Fibroblast of lung (primary cell): Measurements from ENCODE around the gene PXDC1. TPM values are rescaled to one million over a fixed set of nuclear protein-coding genes. Genes with fewer than 3 reads are reported as not detected.
"Not testable (repeated sequence)": the region's sequence is repeated elsewhere in the genome, so short reads cannot be mapped to it uniquely, and the experiment has no call there.

Experiments used
- DNase-seq, 2 donors: peaks; one replicate each; pipeline versions ENCODE4 v3.0.0 to v3.0.0-alpha.2; 2010; ENCODE audit warnings: low read depth in 2 of 2
- H2AFZ ChIP-seq: 2 replicates; pipeline ENCODE4 v1.5.1; 2012; ENCODE audit warnings: low read length, control low read depth, inconsistent platforms
- H3K27ac ChIP-seq: 2 replicates; pipeline ENCODE4 v1.5.1; 2011; ENCODE audit warnings: low read length, control low read depth; ENCODE audit not compliant: insufficient read depth
- H3K27me3 ChIP-seq: 2 replicates; pipeline ENCODE4 v1.5.1; 2011; ENCODE audit warnings: mild to moderate bottlenecking, low read length; ENCODE audit not compliant: control insufficient read depth, insufficient read depth
- H3K36me3 ChIP-seq: 2 replicates; pipeline ENCODE4 v1.5.1; 2011; ENCODE audit warnings: low read length; ENCODE audit not compliant: control insufficient read depth, insufficient read depth
- H3K4me1 ChIP-seq: 2 replicates; pipeline ENCODE4 v1.5.1; 2011; ENCODE audit warnings: low read length; ENCODE audit not compliant: control insufficient read depth, insufficient read depth; ENCODE audit errors: extremely low read depth
- H3K4me2 ChIP-seq: 2 replicates; pipeline ENCODE4 v1.5.1; 2011; ENCODE audit warnings: low read length, control low read depth; ENCODE audit not compliant: insufficient read depth; ENCODE audit errors: extremely low read depth
- H3K4me3 ChIP-seq, 4 experiments: fragments of 200-600 bp in 1 of 4; sonication (generic) in 1 of 4; replicated peaks in 1 of 4; 2 replicates each; pipeline ENCODE4 v1.5.1; 2011 to 2016; ENCODE audit warnings: low read length in 4 of 4, low read depth in 3 of 4, mild to moderate bottlenecking in 3 of 4, control low read depth in 2 of 4, inconsistent platforms in 1 of 4, mixed read lengths in 1 of 4; ENCODE audit not compliant: insufficient read depth in 1 of 4; ENCODE audit errors: control extremely low read depth in 1 of 4
- H3K79me2 ChIP-seq: 2 replicates; pipeline ENCODE4 v1.5.1; 2012; ENCODE audit warnings: mild to moderate bottlenecking, low read length, inconsistent platforms; ENCODE audit not compliant: control insufficient read depth, insufficient read depth
- H3K9ac ChIP-seq: 2 replicates; pipeline ENCODE4 v1.5.1; 2011; ENCODE audit warnings: mild to moderate bottlenecking, low read length, control low read depth; ENCODE audit not compliant: insufficient read depth
- H3K9me3 ChIP-seq: 2 replicates; pipeline ENCODE4 v1.5.1; 2012; ENCODE audit warnings: low read depth, low read length; ENCODE audit not compliant: control insufficient read depth, insufficient read depth
- H4K20me1 ChIP-seq: 2 replicates; pipeline ENCODE4 v1.5.1; 2011; ENCODE audit warnings: low read length; ENCODE audit not compliant: control insufficient read depth, insufficient read depth; ENCODE audit errors: extremely low read depth
- CTCF ChIP-seq, 2 donors: IDR thresholded peaks in 1 of 2; conservative IDR thresholded peaks in 1 of 2; 1 replicate in 1 of 2; 2 replicates in 1 of 2; pipeline ENCODE4 v1.5.1; 2011 to 2012; ENCODE audit warnings: low read length in 2 of 2, control low read depth in 1 of 2, inconsistent platforms in 1 of 2, low read depth in 1 of 2, mild to moderate bottlenecking in 1 of 2
- EZH2 ChIP-seq: IDR thresholded peaks from 2 replicates; pipeline ENCODE4 v1.5.1; 2012; ENCODE audit warnings: low read length, control low read depth, mild to moderate bottlenecking; ENCODE audit errors: missing control alignments
- polyA plus RNA-seq, 2 donors: library from polyadenylated mRNA; depleted of rRNA in 1 of 2; stranded (reverse) in 1 of 2; unstranded in 1 of 2; fragments of >200 nt; gene quantifications; 2 replicates each; pipeline ENCODE4 v1.2.1, GENCODE V29; 2011 to 2012; ENCODE audit warnings: missing spikeins in 1 of 2
- total RNA-seq: library from RNA; depleted of rRNA; stranded (reverse); fragments of >200 nt; gene quantifications from 2 replicates; pipeline ENCODE4 v1.2.1, GENCODE V29; 2014

The PXDC1 gene
- total and polyA plus RNA-seq, 2 donors (not counting 1 experiment from before 2014, with no cell fraction given), result 30.3 to 52.7 TPM

- DNase-seq, result no peak
- H3K9ac ChIP-seq, result no peak overlapping the region
Observed at GRCh38 chr6:3756546-3756945, 5.0 kb upstream of the PXDC1 start.

GRCh38 chr6:3755637-3756545 lies 4.4 kb upstream of the PXDC1 start:
- H3K27ac ChIP-seq, result no peak overlapping the region
- TF ChIP-seq CTCF (conservative IDR thresholded peaks at IDR 0.05 in 1 of 2, IDR thresholded peaks at IDR 0.05 in 1 of 2; ENCODE audit: low read depth in 1 of 2, low read length in 2 of 2) (no peak), EZH2 (no peak)
- H3K79me2 ChIP-seq, result peaks cover 5% of the 10 kb centered on the region
- H3K9me3 ChIP-seq, result no peaks in the 10 kb centered on the region
- DNase-seq, result no peak
- H3K9ac ChIP-seq, result no peak overlapping the region
- no peak overlapping the region for H3K4me2 ChIP-seq
- no peaks in the 10 kb centered on the region for H4K20me1 ChIP-seq
- H3K4me1 ChIP-seq, result peaks cover 16% of the 10 kb centered on the region
- H2AFZ ChIP-seq, result no peak overlapping the region
- H3K4me3 ChIP-seq, result no peak overlapping the region
- H3K27me3 ChIP-seq, result no peaks in the 10 kb centered on the region
- H3K36me3 ChIP-seq, result no peaks in the 10 kb centered on the region

More at GRCh38 chr6:3756546-3756945, 5.0 kb upstream of the PXDC1 start:
- Histone ChIP-seq H3K4me3 (no peak overlapping the region), H3K27ac (no peak overlapping the region), H2AFZ (no peak overlapping the region), H3K9me3 (no peaks in the 10 kb centered on the region), H3K36me3 (no peaks in the 10 kb centered on the region), H3K79me2 (no peaks in the 10 kb centered on the region), H3K4me2 (no peak overlapping the region), H4K20me1 (no peaks in the 10 kb centered on the region), H3K27me3 (no peaks in the 10 kb centered on the region), H3K4me1 (peaks cover 16% of the 10 kb centered on the region)
- no peak for TF ChIP-seq EZH2
- no peak for TF ChIP-seq CTCF (conservative IDR thresholded peaks at IDR 0.05 in 1 of 2, IDR thresholded peaks at IDR 0.05 in 1 of 2; ENCODE audit: low read depth in 1 of 2, low read length in 2 of 2)

GRCh38 chr6:3754776-3755175 lies 3.3 kb upstream of the PXDC1 start:
- Histone ChIP-seq H3K4me2 (no peak overlapping the region), H3K9me3 (no peaks in the 10 kb centered on the region), H3K36me3 (no peaks in the 10 kb centered on the region), H3K4me1 (peaks cover 10% of the 10 kb centered on the region), H2AFZ (no peak overlapping the region), H4K20me1 (no peaks in the 10 kb centered on the region), H3K9ac (no peak overlapping the region), H3K27me3 (no peaks in the 10 kb centered on the region), H3K27ac (no peak overlapping the region), H3K4me3 (no peak overlapping the region), H3K79me2 (peaks cover 16% of the 10 kb centered on the region)
- no peak for DNase-seq
- TF ChIP-seq CTCF (conservative IDR thresholded peaks at IDR 0.05 in 1 of 2, IDR thresholded peaks at IDR 0.05 in 1 of 2; ENCODE audit: low read depth in 1 of 2, low read length in 2 of 2), result no peak
- TF ChIP-seq EZH2, result no peak

GRCh38 chr6:3754032-3754725 lies 2.7 kb upstream of the PXDC1 start:
- H3K9ac ChIP-seq, H3K9me3 ChIP-seq, H2AFZ ChIP-seq, H3K4me2 ChIP-seq, H3K27me3 ChIP-seq, H3K27ac ChIP-seq, H3K4me1 ChIP-seq, H4K20me1 ChIP-seq, H3K4me3 ChIP-seq, DNase-seq, H3K36me3 ChIP-seq: not testable (repeated sequence)
- peaks cover 22% of the 10 kb centered on the region for H3K79me2 ChIP-seq
